GM18909 (cell line): ENCODE data around the gene GOLGA6L10.
"Not testable (repeated sequence)": the region's sequence is repeated elsewhere in the genome, so short reads cannot be mapped to it uniquely, and the experiment has no call there.

Experiments used
- ATAC-seq: cut with Tn5 transposase; IDR thresholded peaks from one replicate; pipeline ENCODE4 v1.9.1; 2021; ENCODE audit warnings: mild to moderate bottlenecking; ENCODE audit not compliant: unreplicated experiment, poor library complexity

The GOLGA6L10 gene

DNA sequence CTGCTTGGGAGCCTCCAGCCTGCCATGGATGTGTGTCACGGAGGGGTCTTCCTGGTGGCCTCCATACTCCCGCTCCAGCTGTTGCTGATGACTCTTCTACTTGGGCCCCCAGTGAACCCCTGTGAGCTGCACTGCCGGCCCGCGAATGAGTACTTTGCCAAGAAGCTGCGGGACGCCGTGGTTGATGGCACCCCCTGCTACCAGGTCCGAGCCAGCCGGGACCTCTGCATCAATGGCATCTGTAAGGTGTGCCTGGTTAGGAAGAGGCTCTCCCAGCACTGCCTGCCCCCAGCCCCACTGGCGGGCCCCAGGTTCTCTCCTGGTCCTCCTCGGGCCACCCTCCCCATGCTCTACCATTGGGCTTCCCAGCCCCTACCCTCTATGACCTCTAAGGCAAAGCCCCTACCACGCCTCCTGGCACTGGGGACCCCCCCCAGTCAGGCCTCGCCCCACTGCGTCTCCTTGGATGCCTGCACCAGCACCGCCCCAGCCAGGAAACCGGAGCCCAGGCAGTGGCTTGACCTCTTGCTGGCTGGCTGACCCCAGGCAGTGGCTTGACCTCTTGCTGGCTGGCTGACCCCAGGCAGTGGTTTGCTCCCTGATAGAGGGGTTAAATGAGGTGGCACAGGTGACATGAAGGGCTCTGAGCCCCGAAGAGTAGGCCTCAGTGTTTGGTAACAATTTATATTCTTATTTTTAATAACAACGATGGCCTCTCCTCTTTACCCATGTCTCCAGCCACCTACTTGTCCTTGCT is 29.6 kb downstream of the GOLGA6L10 start:
- ATAC-seq, result not testable (repeated sequence)

DNA sequence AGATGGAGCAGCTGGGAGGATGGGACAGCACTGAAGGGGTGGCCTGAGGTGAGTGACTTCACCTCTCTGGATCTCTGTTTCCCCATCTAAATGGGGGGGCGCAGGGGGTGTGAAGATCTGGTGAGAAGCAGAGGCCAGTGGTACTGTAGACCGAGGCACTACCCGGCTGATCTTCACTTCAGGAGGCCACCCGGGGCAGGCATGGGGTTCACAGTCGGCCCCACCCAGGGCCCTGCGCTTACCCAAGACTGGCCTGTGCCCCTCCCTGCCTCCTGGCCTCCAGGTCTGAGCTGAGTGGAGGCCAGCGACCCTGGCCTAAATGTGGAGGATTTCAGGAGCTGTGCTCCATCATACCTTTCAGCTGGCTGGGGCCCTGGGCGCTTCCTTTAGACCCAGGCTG is 31.0 kb downstream of the GOLGA6L10 start:
- not testable (repeated sequence) for ATAC-seq

DNA sequence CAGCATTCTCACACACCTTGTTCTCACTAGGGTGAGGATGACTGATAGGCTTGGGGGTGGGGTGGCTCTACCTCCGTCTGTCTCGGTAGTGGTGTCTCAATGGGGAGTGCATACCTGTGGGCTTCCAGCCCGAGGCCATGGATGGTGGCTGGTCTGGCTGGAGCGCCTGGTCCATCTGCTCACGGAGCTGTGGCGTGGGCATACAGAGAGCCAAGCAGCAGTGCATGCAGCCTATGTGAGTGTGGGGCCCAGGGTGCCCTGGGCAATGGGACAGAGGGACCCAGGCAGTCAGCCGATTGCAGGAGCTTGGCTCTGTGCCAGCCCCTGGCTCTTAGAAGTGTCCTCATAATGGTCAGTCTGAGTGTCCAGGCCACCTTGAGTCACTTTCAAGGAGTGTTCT is 31.8 kb downstream of the GOLGA6L10 start:
- not testable (repeated sequence) for ATAC-seq

DNA sequence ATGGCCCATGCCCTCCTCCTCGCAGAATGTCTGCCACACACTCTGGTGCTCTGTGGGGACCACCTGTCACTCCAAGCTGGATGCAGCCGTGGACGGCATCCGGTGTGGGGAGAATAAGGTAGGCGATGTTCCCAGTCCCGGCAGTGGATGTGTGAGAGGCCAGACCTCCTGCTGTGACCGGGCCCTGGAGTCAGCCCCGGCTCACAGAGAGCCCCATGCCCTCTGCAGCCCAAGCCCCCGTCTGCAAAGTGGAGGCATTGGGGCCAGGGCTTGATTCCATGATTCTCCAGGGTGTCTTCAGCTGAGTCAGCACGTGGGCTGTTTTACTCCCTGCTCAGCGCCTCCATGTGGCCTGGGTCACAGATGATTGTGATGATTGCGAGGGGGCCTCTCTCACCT is 32.2 kb downstream of the GOLGA6L10 start:
- no peak for ATAC-seq

DNA sequence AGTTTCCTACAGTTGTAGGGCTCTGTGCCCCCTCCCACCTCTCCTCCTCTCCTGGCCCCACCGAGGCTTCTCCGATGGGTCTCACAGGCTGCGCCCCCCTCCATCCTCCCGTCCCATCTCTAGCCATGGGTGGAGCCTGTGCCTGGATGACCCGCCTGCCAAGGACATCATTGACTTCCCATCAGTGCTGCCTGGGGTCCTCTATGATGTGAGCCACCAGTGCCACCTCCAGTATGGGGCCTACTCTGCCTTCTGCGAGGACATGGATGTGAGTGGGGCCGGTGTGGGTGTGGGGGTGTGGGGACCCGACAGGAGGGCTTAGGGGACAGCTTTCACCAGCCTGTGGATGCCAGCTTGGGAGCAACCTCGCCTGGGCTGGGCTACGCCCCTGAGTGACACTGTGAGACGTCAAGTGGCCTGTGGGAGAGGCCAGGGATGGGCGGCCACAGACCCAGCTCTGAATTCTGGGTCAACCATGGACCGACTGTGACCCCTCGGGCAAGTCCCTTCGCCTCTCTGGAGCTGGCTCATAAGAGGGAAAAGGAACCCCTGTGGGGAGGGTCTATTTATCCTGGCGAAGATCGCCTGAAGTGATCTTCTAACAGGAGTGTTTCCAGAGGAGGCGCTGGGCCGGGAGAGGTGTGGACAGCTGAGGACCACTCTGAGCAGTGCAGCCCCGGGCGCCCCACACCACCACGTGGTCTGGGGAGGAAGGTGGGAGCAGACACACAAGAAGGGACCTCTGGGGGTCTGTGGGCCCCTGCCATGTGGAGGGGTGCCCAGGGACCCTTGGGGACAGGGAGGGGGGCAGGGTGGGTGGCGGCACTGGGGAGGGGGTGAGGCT is 32.8 kb downstream of the GOLGA6L10 start:
- not testable (repeated sequence) for ATAC-seq

DNA sequence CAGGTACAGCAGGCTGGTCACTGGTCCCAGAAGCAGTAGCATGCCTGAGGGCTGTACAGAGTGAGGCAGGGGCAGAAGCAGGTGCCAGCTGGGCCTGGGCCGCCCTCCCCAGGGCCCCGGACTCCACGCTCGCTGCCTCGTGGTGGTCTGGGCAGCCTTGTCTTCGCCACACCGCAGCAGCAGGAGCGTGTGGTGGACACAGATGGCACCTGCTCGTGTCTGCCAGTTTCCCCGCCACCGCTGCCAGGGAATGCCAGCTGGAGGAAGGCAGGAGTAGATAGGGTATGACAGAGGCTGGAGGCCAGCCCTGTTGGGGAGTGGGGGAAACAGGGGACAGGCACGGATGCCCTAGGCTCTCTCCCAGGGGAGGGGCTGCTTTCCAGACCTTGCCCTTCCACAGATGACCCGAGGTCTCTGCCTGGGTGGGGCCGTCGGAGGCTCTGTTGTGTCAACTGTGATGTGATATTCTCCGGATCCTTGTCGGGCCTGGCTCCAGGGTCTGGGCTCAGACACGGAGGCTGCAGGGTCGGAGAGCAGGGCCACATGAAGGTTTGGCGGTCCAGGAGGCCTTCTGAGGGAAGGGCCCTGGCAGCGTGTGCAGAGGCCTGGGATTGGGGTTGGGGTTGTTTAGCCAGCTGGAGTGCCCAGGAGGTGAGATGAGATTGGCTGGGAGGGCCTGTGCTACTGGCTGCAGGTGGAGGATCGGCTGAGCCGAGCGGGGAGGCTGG is 33.6 kb downstream of the GOLGA6L10 start:
- ATAC-seq, result no peak

DNA sequence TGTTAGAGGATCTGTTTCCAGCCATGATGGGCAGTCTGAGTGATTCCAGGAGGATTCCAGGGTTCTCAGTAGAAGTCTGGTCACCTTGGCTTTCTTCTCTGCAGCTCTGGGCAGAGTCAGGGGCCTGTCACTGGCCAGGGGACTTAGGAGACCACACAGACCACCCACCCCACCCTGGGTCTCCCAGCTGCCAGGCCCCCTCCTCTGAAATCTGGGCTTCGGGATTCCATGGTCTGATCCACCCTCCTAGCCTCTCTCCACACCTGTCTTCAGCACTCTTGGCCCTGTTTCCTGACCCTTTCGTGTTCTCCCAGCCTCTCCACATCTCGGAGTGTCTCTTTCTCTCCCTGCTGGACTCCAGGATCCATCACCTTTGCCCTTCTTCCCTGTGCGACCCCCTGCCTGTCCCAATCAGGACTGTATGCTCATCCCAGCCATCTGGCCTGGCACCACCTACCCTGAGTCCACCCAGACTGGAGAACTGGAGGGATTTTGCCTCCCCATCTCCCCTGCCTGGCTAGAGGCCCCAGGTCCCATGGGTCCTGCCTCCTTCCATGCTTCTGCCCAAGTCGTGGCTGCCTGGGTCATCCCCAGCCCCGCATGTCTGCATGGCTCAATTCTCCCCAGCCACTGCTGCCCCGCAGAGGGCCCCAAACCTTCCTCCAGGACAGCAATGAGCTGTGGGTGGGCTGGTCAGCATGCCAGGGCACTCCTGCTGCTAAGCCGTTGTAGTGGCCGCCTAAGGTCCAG is 34.3 kb downstream of the GOLGA6L10 start:
- ATAC-seq, result no peak

DNA sequence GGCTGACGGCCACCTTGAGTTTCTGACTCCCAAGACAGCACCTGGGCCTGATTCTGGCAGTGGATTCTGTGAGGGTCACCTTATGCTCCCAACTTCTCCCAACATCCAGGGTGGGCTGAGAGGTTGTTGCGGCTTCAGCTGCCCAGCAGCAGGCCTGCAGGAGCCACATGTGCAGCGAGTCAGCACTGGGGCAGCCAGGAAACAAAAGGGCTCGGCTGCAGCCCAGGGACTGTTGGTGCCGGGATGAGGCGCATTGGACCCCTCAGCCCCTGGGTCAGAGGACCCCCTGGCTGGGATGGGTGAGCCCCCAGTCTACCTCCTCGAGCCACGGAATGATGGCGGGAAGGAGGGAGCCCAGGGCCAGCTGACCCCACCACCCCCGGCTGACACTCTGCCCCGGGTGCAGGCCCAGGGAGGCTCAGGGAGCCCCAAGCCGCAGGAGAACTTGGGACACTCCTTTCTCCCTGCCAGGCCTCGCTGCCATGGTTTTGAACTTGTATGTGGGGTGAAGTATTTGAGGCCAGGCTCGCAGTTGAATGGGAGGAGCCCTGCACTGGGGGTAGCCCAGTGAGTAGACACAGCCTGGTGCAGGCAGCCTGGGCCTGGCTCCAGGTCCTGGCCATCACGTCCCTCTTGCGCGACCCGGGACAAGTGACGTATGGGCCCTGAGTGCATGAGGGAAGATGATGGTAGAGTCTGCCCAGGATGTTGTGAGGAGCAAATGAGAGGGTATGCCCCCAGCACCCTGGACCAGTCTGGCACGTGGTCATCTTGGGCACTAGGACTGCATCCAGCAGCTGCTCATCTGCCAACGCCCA is 35.1 kb downstream of the GOLGA6L10 start:
- ATAC-seq, result not testable (repeated sequence)

DNA sequence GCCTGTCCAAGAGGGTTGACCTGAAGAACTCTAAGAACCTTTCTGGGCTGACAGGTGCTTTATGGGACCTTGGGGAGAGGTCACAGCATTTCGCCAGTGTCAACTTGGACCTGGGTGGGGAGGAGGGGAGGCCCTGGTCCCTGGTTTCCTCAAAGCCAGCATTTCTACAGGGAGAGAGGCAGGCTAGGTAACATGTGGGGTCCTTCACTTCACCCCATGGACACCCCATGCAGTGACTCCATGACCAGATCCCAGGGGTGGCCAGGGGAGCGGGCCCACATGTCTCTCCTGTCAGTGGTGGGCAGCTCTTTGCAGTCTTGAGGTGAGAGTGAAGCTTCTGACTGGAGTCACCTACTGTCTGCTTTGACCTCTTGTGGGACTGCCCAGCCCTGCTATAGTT is 35.8 kb downstream of the GOLGA6L10 start:
- ATAC-seq, result no peak

DNA sequence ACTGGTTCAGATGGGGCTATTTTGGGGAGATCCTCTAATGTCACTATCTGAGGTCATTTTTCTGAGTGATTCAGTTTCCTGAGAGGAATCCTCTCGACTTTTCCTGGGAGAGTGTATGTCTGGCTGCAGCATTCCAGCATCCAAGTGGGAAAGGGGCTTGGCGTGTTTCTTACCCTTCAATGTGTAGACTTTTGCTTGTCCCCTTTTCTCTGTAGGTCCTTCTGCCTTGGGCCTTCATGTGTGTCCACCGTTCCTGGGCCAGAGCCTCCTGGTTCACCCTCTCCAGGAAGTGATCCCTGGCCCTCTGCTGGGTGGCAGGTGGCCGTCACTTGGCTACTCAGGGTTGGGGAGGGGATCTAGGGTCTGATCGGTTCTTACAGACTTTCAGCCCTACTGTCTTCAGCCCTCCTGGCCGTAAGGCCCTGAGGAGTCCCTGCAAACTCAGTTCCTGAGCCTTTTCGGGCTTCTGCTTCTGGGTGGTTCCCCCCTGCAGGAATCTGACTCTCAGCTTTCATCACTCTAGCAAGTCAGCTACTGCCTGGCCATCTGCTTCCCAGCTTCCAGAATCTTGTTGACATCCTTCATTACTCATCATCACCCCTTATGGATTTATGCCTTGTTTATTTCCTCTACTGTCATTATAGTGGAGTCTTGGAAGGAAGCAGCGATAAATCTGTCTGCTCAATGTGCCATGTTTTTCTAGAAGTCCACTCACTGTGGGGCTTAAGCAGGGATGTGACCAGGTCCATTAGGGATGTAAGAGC is 36.5 kb downstream of the GOLGA6L10 start:
- ATAC-seq, result no peak

DNA sequence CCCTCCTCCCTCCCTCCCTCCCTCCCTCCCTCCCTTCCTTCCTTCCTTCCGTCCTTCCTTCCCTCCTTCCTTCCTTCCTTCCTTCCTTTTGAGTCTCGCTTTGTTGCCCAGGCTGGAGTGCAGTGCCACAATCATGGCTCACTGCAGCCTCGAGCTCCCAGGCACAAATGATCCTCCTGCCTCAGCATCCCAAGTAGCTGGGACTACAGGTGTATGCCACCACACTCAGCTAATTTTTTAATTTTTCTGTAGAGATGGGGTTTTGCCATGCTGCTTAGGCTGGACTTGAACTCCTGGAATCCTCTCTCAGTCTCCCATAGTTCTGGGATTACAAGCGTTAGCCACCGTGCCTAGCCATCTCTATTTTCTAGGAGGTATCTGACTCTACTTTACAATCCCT is 38.0 kb downstream of the GOLGA6L10 start:
- ATAC-seq, result not testable (repeated sequence)

DNA sequence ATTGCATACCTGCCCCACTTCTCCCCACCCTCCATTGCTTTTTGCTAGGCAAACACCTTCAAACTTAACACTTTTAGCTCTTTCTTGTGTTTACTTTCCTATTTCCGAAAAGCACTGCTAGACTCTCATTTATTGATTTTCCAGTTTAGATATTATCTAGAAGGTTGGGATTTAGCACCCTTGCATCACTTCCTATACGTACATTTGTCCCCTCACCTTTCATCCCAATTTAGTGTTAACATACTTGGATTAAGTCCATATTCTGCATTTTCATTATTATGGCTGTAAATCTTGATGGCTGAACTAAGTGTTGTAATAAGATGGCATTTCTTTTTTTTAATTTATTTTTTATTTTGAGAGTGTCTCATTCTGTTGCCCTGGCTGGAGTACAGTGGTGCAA is 39.5 kb downstream of the GOLGA6L10 start:
- ATAC-seq, result no peak

DNA sequence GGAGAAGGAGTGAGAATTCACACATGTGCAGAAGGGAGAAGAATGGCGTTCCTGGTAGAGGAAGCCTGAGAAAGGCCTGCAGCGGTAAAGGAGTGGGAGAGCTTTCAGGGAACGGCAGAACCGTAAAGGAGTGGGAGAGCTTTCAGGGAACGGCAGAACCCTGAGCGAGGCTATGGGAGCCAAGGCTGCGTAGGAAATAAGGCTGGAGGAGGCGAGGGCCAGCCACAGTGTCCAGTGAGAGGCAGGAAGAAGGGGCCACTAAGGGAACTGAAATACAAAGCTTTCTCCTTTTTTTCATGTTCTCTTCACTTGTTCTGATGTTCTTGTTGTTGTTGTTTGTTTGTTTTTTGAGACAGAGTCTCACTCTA is 41.6 kb downstream of the GOLGA6L10 start:
- no peak for ATAC-seq

DNA sequence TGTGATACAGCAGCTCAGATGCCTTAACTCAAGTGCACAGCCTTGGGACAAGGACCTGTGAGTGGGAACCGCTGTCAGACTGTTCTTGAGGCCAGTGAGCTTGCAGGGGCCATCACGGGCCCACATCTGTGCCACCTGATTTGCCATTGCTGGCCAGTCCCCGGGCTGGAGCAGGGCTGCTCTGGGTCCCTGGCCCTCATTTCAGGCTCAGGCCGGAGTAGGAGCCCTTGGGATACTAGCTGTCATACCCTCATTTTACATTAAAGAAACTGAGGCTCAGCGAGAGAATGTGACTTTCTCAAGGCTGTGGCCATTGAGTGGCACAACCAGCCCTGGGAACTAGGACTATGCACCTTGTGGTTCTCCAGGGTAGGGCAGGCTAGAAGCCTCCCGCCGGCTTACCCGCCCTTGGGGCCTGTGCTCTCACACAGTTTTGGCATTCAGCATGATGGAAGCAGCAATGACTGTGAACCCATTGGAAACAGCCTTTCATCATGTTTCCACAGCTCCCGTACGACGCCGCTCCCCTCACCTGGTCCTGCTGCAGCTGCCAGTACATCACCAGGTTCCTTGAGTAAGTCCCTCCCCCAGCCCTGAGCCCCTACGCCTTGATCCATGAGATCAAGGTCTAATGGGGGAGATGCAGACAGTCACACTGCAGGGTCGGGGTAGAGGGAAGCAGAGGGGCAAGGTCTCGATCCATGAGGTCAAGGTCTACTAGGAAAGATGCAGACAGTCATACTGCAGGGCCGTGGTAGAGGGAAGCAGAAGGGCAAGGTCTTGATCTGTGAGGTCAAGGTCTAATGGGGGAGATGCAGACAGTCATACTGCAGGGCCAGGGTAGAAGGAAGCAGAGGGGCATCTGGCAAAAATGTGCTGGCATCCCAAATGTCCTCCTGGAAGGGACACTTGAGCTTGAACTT is 42.2 kb downstream of the GOLGA6L10 start:
- ATAC-seq, result no peak

DNA sequence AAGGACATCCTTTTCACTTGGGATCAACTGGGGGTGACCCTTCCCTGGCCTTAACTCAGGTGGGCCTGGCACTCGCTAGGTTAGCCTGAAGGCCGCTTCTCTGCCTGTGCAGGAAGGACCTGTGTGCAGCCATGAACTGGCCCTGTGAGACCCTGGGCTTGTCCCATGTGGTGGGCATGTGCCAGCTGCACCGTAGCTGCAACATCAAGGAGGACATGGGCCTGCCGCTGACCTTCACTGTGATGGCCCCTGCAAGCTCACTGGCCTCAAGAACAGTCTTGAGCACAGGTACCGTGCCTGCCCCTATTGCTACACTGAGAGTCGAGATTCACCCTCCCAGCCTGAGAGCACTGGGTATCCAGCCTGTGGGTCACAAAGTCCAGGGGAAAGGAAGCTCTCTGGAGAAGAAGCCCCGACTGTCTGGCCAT is 43.6 kb downstream of the GOLGA6L10 start:
- ATAC-seq, result no peak

DNA sequence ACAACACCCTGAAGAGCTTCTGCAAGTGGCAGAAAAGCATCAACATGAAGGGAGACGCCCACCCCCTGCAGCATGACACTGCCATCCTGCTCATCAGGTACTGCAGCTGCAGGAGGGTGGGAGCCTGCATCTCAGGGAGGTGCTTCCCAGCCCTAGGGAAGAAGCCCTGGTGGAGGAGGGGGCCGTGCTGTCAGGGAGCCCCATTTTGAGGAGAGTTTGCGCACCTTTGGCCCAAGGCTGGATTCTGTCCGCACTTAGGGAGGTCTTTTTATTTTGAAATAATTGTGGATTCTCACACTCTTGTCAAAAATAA is 44.5 kb downstream of the GOLGA6L10 start:
- ATAC-seq, result no peak

DNA sequence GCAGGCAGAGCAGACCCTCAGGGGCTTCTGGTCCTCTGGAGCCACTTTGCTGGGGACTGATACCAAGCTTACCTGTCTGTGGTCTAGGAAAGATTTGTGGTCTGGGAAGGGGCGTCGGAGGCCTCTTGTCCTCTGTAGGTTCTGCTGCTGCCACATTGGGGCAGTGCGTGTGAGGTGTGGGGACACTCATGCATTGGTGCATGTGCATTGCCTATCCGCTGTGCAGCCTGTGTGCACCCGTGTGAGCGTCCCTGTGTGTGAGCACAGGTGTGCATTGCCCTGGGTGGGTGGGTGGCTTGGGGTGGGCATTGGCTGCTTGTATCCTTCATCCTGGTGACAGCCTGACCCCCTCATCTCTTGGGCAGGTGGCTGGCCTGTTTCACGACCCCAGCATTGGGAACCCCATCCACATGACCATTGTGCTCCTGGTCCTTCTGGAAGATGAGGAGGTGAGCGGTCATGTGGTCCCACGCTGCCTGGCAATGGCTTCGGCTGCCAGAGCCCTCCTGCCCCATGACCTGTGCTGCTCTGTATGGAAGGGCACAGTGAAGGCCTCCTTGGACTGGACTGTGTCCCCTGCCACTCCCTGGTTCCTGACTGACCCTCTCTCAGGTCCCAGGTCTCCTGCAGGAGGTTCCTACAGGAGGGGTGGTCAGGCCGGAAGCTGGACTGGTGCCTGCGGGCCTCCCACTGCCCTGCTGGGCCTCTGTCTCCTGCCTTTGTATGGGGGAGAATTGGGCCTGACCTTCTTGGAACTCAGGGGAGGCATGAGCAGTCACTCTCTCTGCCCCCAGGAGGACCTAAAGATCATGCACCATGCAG is 45.1 kb downstream of the GOLGA6L10 start:
- ATAC-seq, result no peak
